Activated CD8-positive, alpha-beta memory T cell treated with anti-CD3 and anti-CD28 coated beads for 48 hours (primary cell): ENCODE results near the gene KIAA1958.
"Not testable (repeated sequence)": the region's sequence is repeated elsewhere in the genome, so short reads cannot be mapped to it uniquely, and the experiment has no call there.

Experiments
- DNase-seq, 3 experiments: peaks; one replicate each; pipeline ENCODE4 v3.0.0-alpha.2; 2020; ENCODE audit warnings: low read depth in 2 of 3, low spot score in 2 of 3

KIAA1958 gene

GRCh38 chr9:112555101-112555643, 68.5 kb downstream of the KIAA1958 start:
- DNase-seq, result no peak

DNA sequence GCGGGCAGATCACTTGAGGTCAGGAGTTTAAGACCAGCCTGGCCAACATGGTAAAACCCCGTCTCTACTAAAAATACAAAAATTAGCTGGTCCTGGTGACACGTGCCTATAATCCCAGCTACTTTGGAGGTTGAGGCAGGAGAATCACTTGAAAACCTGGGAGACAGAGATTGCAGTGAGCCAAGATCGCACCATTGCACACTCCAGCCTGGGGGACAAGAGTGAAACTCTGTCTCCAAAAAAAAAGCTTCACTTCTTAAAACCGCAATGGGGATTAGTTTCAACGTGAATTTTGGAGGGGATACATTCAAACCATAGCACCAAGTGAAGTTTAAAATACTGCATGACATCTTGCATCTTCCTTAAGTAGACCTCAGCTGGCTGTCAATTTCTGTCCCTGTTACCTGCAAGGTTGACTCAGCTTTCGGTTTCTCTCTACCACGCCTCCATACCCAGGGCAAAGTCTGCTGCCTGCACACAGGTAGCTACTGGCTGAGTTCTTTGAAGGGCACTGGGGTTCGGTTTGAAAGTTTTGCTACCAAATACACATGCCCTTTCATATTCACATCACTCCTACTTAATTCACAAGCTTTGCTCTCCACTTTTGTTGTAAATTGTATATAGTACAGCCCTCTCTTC, 69.3 kb downstream of the KIAA1958 start:
- DNase-seq, result no peak

GRCh38 chr9:112556497-112557442, 70.1 kb downstream of the KIAA1958 start:
- DNase-seq, result no peak

- no peak for DNase-seq
These were observed 71.8 kb downstream of the KIAA1958 start for GRCh38 chr9:112558476-112558875.

DNA sequence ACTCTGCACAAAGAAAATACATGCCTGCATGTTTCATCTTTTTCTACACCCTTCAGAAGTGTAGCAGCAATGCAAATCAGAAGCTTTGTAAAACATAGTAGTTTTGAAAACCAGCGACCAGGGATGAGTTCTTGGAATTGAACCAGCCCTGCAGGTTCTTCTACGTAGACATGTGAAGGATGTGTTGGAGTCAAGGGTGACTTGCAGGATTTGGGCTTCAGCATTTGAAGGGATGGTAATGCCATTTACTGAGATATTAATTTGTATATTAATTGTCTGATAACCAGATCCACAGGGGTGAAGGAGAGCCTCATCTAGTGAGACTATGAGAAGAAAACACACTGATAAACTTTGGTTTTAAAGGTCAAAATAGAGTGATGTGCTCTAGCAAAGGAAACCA, 72.4 kb downstream of the KIAA1958 start:
- DNase-seq, result no peak

DNA sequence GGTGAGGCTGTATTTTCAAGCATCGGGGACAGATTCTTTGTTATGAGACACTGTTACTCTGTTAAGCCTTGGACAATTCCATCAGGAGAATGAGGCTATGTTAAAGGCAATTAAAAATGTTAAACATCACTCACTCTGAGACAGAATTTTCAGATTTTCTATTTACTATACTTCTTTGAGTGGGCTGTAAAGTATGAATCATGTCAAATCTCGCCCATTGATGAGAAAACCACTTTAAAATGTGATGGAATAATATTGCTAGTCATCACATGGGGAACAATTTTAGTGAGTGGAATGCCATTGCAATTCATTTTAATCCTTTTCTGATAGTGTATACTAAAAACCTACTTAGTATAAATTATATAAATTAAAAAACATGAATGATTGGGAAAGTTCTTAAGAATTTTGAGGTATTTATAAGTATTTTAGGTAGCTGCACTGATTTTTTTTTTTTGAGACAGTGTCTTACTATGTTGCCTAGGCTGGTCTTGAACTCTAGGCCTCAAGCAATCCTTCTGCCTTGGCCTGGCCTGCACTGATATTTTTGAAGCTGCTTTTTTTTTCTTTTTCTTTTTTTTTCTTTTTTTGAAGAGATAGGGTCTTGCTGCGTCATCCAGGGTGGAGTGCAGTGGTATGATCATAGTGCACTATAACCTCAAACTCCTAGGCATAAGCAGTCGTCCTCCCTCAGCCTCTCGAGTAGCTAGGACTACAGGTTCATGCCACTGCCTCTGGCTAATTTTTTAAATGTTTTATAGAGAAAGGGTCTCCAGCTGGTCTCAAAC, 73.2 kb downstream of the KIAA1958 start:
- no peak for DNase-seq

DNA sequence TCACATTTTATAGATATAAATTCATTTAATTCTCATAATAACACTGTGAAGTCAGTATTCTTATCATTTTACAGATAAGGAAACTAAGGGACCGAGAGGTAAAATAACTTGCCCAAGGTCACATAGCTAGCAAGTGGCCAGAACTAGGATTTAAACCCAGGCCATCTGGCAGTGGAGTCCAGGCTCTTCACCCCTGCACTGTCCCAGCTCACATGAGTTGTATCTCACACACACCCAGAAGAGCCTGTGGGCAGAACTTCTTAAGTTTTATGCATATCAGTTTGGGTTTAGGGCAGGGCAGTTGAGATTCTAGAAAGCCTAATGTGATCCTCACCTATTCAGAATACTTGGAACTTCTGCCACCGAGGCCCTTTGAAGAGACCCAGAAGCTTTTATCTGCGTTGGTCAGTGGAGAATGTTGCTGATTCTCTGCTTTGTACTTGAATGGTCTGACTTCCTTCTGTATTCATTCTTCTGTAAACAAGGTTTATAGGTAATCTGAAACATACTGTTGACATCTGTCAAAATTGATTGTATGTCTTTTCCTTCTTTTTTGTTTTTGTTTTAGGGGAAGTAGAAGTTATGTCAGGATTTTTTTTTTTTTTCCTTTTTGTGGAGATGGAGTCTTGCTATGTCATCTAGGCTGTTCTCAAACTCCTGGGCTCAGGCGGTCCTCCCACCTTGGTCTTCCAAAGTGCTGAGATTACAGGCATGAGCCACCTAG, 75.8 kb downstream of the KIAA1958 start:
- no peak for DNase-seq

DNA sequence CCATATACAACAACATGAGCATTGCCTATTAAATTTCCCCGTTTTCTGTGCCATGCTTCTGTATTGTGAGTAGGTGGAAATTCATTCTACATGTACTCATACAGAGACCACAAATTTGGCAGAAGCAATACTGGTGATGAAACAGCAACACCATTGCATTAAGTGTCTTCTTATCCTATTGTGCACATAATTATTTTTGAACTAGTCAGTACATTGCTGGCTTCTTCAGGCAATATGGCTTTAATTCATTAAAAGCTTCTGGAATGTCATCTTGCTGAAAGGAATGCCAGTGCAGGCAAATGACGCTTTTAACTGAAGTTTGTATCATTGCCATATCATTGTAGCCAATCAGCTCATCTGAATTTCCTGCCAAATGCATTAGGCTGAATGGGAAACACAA, 82.6 kb downstream of the KIAA1958 start:
- no peak for DNase-seq

GRCh38 chr9:112570671-112571167, 84.1 kb downstream of the KIAA1958 start:
- no peak for DNase-seq

DNA sequence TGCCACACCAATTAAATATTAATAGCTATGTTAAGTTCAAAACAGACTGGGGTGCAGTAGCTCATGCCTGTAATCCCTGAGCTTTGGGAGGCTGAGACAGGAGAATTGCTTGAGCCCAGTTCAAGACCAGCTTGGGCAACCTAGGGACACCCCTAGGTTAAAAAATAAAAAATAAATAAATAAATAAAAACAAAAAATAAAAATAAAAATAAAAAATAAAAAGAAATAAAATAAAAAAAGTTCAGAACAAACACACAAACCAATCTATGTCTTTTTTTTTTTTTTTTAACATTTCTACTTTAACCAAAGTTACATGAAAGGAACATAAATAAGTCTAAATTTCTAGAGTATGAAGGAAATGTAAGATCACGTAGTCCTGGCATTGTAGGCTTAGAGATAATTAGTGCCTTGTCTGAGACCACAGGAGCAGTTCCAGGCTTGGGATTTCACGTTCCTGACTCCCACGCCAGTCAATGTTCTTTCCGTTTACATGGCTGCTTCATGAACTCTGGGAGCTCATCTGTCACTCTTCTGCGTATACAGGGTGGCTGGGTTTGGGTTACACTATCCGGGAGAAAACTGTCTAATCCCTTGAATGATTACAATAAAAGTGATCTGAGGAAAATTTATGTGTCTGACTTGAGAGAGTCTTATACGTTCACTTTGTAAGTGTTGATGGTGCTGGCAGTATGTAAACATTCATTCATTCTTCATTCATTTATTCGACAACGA, 85.2 kb downstream of the KIAA1958 start:
- DNase-seq, result no peak

DNA sequence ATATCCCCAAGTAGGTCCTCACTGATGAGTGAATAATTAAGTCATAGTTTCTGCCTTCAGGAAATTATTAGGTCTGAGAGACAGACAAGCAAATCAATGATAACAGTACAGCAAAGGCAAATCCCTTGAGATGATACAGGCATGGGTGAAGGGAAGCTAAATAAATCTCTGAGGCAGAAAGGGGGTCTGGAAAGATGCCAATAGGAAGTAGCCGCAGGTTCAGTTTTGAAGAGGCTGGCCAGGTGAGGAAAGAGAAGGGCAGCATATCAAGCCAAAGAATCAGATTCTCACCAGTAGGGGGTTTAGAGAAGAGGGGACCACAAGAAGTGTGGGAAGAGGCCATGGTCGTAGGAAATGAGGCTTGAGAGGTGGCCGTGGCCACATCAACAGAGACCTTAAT, 85.8 kb downstream of the KIAA1958 start:
- no peak for DNase-seq

- no peak for DNase-seq
These were observed 87.4 kb downstream of the KIAA1958 start for GRCh38 chr9:112574008-112574407.

GRCh38 chr9:112575107-112575506, 88.5 kb downstream of the KIAA1958 start:
- no peak for DNase-seq

GRCh38 chr9:112581469-112582176, 95.0 kb downstream of the KIAA1958 start:
- no peak for DNase-seq

GRCh38 chr9:112582371-112583262, 96.0 kb downstream of the KIAA1958 start:
- DNase-seq, result no peak

GRCh38 chr9:112586599-112587155, 100.0 kb downstream of the KIAA1958 start:
- DNase-seq, result no peak

DNA sequence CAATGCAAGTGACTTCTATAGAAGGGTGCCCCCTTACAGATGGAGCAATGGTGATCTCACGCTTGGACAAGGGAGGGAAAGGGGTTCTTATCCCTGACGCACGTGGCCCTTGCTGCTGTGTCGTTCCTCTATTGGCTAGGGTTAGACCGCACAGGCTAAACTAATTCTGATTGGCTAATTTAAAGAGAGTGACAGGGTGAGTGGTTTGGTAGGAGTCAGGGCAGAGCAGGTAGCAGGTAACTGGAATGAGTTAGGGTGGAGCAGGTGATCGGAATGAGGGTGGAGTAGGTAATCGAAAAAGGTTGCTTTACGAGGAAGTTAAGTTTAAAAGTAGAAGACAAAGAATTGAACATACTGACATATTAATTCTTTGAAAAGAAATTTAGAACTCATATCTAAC, 105.2 kb downstream of the KIAA1958 start:
- DNase-seq, result not testable (repeated sequence)

DNA sequence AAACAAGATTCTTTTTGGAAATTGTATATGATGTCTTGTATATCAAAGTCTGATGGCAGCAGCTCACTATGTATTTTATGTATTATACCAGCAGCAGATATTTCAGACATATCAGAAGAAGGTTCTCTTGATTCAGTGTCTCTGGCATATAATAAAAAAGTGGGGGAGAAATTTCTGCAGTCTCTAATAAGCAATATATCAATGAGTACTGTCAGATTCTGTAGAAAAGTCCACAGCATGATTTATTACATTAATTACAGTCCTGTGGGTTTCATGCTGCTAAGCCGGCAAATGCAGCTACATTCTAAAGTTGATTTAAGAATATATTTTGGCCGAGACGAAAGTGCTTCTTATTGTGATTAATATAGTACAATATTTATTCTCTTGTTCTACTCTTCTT, 113.1 kb downstream of the KIAA1958 start:
- DNase-seq, result no peak
